Measurements from ENCODE around the gene MRPL4.
"Not testable (repeated sequence)": the region's sequence is repeated elsewhere in the genome, so short reads cannot be mapped to it uniquely, and the experiment has no call there.

Gene MRPL4

GRCh38 chr19:10231612-10232228 lies 20.3 kb upstream of the MRPL4 start:
- peak overlapping the region; percentile 85 for H3K4me3 ChIP-seq (ENCODE audit: low read depth, low read length)
- no peaks in the 10 kb centered on the region for H3K27me3 ChIP-seq
- no peaks in the 10 kb centered on the region for H3K9me3 ChIP-seq
- no peaks in the 10 kb centered on the region for H3K36me3 ChIP-seq
- TF ChIP-seq, protein P1, sequence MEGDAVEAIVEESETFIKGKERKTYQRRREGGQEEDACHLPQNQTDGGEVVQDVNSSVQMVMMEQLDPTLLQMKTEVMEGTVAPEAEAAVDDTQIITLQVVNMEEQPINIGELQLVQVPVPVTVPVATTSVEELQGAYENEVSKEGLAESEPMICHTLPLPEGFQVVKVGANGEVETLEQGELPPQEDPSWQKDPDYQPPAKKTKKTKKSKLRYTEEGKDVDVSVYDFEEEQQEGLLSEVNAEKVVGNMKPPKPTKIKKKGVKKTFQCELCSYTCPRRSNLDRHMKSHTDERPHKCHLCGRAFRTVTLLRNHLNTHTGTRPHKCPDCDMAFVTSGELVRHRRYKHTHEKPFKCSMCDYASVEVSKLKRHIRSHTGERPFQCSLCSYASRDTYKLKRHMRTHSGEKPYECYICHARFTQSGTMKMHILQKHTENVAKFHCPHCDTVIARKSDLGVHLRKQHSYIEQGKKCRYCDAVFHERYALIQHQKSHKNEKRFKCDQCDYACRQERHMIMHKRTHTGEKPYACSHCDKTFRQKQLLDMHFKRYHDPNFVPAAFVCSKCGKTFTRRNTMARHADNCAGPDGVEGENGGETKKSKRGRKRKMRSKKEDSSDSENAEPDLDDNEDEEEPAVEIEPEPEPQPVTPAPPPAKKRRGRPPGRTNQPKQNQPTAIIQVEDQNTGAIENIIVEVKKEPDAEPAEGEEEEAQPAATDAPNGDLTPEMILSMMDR (IDR thresholded peaks at IDR 0.05; ENCODE audit: low read depth, low read length): no peak
- no peak for DNase-seq
- peaks cover 10% of the 10 kb centered on the region; the same call in 1 of the 2 replicates for H3K4me1 ChIP-seq

DNA sequence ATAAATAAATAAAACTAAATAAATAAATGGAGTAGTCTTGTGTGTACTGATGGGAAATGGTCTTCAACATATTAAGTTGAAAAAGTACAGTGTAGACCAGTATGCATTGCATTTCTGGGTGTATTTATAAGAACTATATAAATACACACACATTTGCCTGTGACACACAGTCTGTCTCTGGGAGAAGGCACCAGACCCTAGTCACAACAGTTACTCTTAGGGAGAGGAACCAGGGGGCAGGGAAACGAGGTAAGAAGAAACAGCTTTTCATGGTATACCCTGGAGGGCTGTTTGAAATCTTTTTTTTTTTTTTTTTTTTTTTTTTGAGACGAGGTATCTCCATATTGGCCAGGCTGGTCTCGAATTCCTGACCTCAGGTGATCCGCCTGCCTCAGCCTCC lies 18.1 kb upstream of the MRPL4 start:
- Histone ChIP-seq H3K9me3 (no peaks in the 10 kb centered on the region), H3K4me1 (peaks cover 10% of the 10 kb centered on the region; the same call in 1 of the 2 replicates), H3K27me3 (no peaks in the 10 kb centered on the region), H3K4me3 (ENCODE audit: low read depth, low read length) (no peak overlapping the region), H3K36me3 (no peaks in the 10 kb centered on the region)
- DNase-seq: no peak
- TF ChIP-seq, protein P1 (IDR thresholded peaks at IDR 0.05; ENCODE audit: low read depth, low read length): no peak

GRCh38 chr19:10235003-10235402 lies 17.0 kb upstream of the MRPL4 start:
- no peak for DNase-seq
- H3K27me3 ChIP-seq: no peaks in the 10 kb centered on the region
- H3K4me1 ChIP-seq: peaks cover 10% of the 10 kb centered on the region; the same call in 1 of the 2 replicates
- H3K36me3 ChIP-seq: no peaks in the 10 kb centered on the region
- no peak overlapping the region for H3K4me3 ChIP-seq (ENCODE audit: low read depth, low read length)
- TF ChIP-seq, protein P1 (IDR thresholded peaks at IDR 0.05; ENCODE audit: low read depth, low read length): no peak
- no peaks in the 10 kb centered on the region for H3K9me3 ChIP-seq

DNA sequence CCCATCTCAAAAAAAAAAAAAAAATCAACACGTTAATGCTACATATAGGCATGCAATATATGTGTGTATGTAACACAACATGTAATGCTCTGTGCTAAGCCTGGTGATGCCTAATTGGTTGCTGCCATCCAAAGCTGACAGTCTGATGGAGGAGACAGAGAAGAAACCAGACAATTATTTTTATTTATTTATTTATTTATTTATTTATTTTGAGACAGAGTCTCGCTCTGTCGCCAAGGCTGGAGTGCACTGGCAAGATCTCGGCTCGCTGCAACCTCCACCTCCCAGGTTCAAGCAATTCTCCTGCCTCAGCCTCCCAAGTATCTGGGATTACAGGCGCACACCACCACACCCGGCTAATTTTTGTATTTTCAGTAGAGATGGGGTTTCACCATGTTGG lies 16.6 kb upstream of the MRPL4 start:
- H3K36me3 ChIP-seq; H3K4me3 ChIP-seq (ENCODE audit: low read depth, low read length); H3K4me1 ChIP-seq; H3K27me3 ChIP-seq; DNase-seq; H3K9me3 ChIP-seq: not testable (repeated sequence)

DNA sequence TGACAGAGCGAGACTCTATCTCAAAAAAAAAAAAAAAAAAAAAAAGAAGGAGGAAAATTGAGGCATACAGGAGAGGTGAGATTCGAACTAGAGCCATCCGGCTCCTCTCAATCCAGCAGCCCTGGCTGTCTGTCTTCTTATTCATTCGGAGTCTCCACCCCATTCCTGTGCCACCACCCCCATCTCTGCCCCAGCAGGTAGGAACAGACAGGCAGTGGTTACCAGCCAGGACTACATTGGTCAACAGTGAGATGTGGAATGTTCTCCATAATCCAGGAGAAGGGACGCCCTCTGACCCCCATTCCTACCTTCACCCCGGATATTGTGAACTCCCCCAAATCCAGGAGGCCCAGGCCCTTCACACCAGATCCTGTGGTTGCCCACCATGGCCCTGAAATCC lies 14.3 kb upstream of the MRPL4 start:
- no peak for DNase-seq
- H3K9me3 ChIP-seq: no peaks in the 10 kb centered on the region
- H3K36me3 ChIP-seq: no peaks in the 10 kb centered on the region
- TF ChIP-seq, protein P1 (IDR thresholded peaks at IDR 0.05; ENCODE audit: low read depth, low read length): no peak
- H3K4me3 ChIP-seq (ENCODE audit: low read depth, low read length): no peak overlapping the region
- peaks cover 10% of the 10 kb centered on the region; the same call in 1 of the 2 replicates for H3K4me1 ChIP-seq
- no peaks in the 10 kb centered on the region for H3K27me3 ChIP-seq

GRCh38 chr19:10238172-10238783 lies 13.7 kb upstream of the MRPL4 start:
- Histone ChIP-seq H3K9me3 (no peaks in the 10 kb centered on the region), H3K27me3 (no peaks in the 10 kb centered on the region), H3K4me3 (ENCODE audit: low read depth, low read length) (no peak overlapping the region), H3K36me3 (no peaks in the 10 kb centered on the region), H3K4me1 (peaks cover 10% of the 10 kb centered on the region; the same call in 1 of the 2 replicates)
- no peak for DNase-seq
- TF ChIP-seq, protein P1 (IDR thresholded peaks at IDR 0.05; ENCODE audit: low read depth, low read length): no peak

DNA sequence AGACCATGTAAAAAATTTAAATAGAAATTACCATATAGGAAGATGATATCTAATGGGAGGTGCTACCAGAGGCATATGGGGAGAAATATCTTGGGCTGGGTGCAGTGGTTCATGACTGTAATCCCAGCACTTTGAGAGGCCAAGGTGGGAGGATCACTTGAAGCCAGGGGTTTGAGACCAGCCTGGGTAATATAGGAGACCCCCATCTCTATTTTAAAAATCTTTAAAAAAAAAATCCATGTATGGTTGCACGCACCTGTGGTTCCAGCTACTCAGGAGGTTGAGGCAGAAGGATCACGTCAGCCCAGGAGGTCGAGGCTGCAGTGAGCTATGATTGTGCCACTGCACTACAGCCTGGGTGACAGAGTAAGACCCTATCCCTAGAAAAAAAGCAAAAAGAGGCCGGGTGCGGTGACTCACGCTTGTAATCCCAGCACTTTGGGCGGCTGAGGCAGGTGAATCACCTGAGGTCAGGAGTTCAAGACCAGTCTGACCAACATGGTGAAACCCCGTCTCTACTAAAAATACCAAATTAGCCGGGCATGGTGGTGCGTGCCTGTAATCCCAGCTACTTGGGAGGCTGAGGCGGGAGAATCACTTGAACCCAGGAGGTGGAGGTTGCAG lies 10.1 kb upstream of the MRPL4 start:
- H3K27me3 ChIP-seq; DNase-seq; H3K4me3 ChIP-seq (ENCODE audit: low read depth, low read length); H3K9me3 ChIP-seq; H3K4me1 ChIP-seq; H3K36me3 ChIP-seq: not testable (repeated sequence)

Data from BE2C (cell line).